HEK293T (cell line): ENCODE data around the gene DTNB.

ENCODE experiments used
- ARNT ChIP-seq: fragments of 450-650 bp; IDR thresholded peaks from 2 replicates; pipeline ENCODE4 v1.6.1; 2017; ENCODE audit warnings: mild to moderate bottlenecking
- BHLHE40 ChIP-seq: fragments of 450-650 bp; IDR thresholded peaks from 2 replicates; pipeline ENCODE4 v1.6.1; 2016; ENCODE audit warnings: mild to moderate bottlenecking, moderate library complexity, borderline replicate concordance
- FOXA1 ChIP-seq: fragments of 450-650 bp; IDR thresholded peaks from 2 replicates; pipeline ENCODE4 v1.6.1; 2016; ENCODE audit warnings: mild to moderate bottlenecking
- HDGF ChIP-seq: fragments of 450-650 bp; IDR thresholded peaks from 2 replicates; pipeline ENCODE4 v1.6.1; 2017; ENCODE audit warnings: antibody characterized with exemption, borderline replicate concordance
- L3MBTL2 ChIP-seq: fragments of 450-650 bp; conservative IDR thresholded peaks from 2 replicates; pipeline ENCODE4 v1.6.1; 2016; ENCODE audit warnings: mild to moderate bottlenecking
- LEF1 ChIP-seq: fragments of 450-650 bp; IDR thresholded peaks from 2 replicates; pipeline ENCODE4 v1.6.1; 2017; ENCODE audit warnings: mild to moderate bottlenecking, borderline replicate concordance
- NFRKB ChIP-seq: fragments of 450-650 bp; IDR thresholded peaks from 2 replicates; pipeline ENCODE4 v1.6.1; 2016; ENCODE audit warnings: mild to moderate bottlenecking, moderate library complexity
- SP1 ChIP-seq: fragments of 450-650 bp; IDR thresholded peaks from 2 replicates; pipeline ENCODE4 v1.6.1; 2017
- SUZ12 ChIP-seq: fragments of 450-650 bp; IDR thresholded peaks from 2 replicates; pipeline ENCODE4 v1.6.1; 2016; ENCODE audit warnings: mild to moderate bottlenecking

DNA sequence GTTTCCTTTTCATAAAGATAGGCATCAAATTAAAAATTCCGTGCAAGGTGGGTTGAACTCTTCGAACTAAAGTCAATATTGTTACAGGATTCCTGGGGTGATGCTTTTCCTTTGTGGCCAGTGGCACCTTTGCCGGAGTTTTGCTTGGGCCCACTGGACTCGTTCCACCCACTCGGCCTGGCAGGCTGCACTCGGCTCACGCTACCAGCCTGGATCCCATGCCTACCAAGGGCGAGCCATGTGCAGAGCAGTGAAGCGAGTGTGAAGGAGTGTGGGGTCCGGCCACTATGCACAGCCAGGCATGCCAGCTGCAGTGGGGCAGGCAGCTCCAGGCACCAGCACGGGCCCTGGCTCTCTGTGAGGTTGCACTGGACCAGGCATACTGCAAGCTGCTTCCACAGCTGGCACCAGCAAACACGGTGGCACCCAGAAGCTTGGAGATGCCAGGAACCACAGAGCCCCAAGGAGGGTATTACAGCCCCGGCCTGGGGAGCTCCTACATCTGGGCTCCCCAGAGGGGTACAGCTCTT lies 83.6 kb downstream of the DTNB start:
- no peak for TF ChIP-seq FOXA1
- no peak for TF ChIP-seq LEF1
- TF ChIP-seq SUZ12: no peak
- TF ChIP-seq L3MBTL2: no peak
- TF ChIP-seq BHLHE40: no peak
- TF ChIP-seq ARNT: no peak
- TF ChIP-seq HDGF: no peak
- TF ChIP-seq NFRKB: no peak
- no peak for TF ChIP-seq SP1
